Gastrocnemius medialis (tissue), 4 donors: ENCODE results near the gene MTFR1L.

Experiments
- CTCF ChIP-seq, 5 experiments: fragments of 450-650 bp in 3 of 5; fragments of 200-600 bp in 2 of 5; sonication (generic) in 2 of 5; IDR thresholded peaks in 4 of 5; conservative IDR thresholded peaks in 1 of 5; 1 replicate in 4 of 5; 2 replicates in 1 of 5; pipeline ENCODE4 v1.5.1; 2016 to 2019; ENCODE audit warnings: antibody characterized with exemption in 5 of 5, mild to moderate bottlenecking in 3 of 5, moderate library complexity in 3 of 5
- POLR2A ChIP-seq, 2 donors: fragments of 450-650 bp; IDR thresholded peaks; one replicate each; pipeline ENCODE4 v1.6.1; 2017; ENCODE audit warnings: antibody characterized with exemption in 2 of 2, mild to moderate bottlenecking in 2 of 2, moderate library complexity in 2 of 2

DNA sequence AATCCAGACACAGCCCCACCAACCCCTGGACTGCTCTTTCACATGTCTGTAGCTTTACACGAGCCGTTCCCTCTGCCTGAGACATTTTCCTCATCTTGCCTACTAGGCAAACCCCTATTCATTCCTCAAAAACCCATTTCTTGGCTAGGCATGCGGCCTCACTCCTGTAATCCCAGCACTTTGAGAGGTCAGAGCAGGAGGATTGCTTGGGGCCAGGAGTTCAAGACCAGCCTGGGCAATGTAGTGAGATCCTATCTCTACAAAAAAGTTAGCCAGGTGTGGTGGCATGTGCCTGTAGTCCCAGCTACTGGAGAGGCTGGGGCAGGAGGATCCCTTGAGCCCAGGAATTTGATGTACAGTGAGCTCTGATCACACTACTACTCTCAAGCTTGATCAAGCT, 44.7 kb downstream of the MTFR1L start:
- TF ChIP-seq CTCF (IDR thresholded peaks at IDR 0.05 in 4 of 5, conservative IDR thresholded peaks at IDR 0.05 in 1 of 5) = no peak
- TF ChIP-seq POLR2A (IDR thresholded peaks at IDR 0.05) = no peak
